ENCODE measurements around the gene TOPORS. TPM values are rescaled to one million over a fixed set of nuclear protein-coding genes. Genes with fewer than 3 reads are reported as not detected.
A peak's percentile ranks its signal among the peaks of the same experiment; 100 is the strongest.

TOPORS gene
- total RNA-seq, 1 experiment from 2014 or later, result 26.1 TPM

- no peak for TF ChIP-seq ZNF138 (CRISPR knock-in tag; conservative IDR thresholded peaks at IDR 0.05)
- no peak for TF ChIP-seq AFF4 (CRISPR knock-in tag; IDR thresholded peaks at IDR 0.05; ENCODE audit: borderline replicate concordance)
- TF ChIP-seq SP1 (CRISPR knock-in tag; conservative IDR thresholded peaks at IDR 0.05), result no peak
- TF ChIP-seq IRF1 (CRISPR knock-in tag; IDR thresholded peaks at IDR 0.05), result no peak
- TF ChIP-seq CTCF (IDR thresholded peaks at IDR 0.05), result no peak
- no peak for TF ChIP-seq NR1H2 (CRISPR knock-in tag; IDR thresholded peaks at IDR 0.05)
- no peak for TF ChIP-seq FOXJ3 (CRISPR knock-in tag; IDR thresholded peaks at IDR 0.05; ENCODE audit: borderline replicate concordance)
- TF ChIP-seq PRDM15 (CRISPR knock-in tag; IDR thresholded peaks at IDR 0.05), result no peak
- no peak for TF ChIP-seq E2F5 (CRISPR knock-in tag; IDR thresholded peaks at IDR 0.05)
- no peak for TF ChIP-seq ELF4 (CRISPR knock-in tag; IDR thresholded peaks at IDR 0.05; ENCODE audit: low read depth)
- DNase-seq (ENCODE audit: low spot score), result no peak
These were observed 49.9 kb downstream of the TOPORS start for GRCh38 chr9:32502464-32502863.

GRCh38 chr9:32501868-32502267 is 50.5 kb downstream of the TOPORS start:
- ChIA-PET CTCF (interaction anchor here (1.1 to 1.3 kb wide), 2 partner anchors 70 to 123 kb away, joined by 3 to 4 read pairs; no protein-coding TSS in a partner anchor), POLR2A (no interaction called here)
- peaks cover 9% of the 10 kb centered on the region for H3K4me1 Mint-ChIP-seq
- ATAC-seq (no peak), DNase-seq (ENCODE audit: low spot score) (no peak)
- peaks cover 26% of the 10 kb centered on the region for H3K9me3 Mint-ChIP-seq
- peaks cover 28% of the 10 kb centered on the region for H3K36me3 Mint-ChIP-seq
- H3K27ac Mint-ChIP-seq, result no peak overlapping the region
- H3K4me3 Mint-ChIP-seq, result no peak overlapping the region
- H3K27me3 Mint-ChIP-seq (ENCODE audit: low read depth), result no peaks in the 10 kb centered on the region
- TF ChIP-seq ZNF512 (CRISPR knock-in tag; IDR thresholded peaks at IDR 0.05; ENCODE audit: borderline replicate concordance), result no peak
- no peak for TF ChIP-seq HMGXB4 (CRISPR knock-in tag; IDR thresholded peaks at IDR 0.05)
- TF ChIP-seq ZNF138 (CRISPR knock-in tag; conservative IDR thresholded peaks at IDR 0.05), result no peak
- TF ChIP-seq ATF3 (CRISPR knock-in tag; conservative IDR thresholded peaks at IDR 0.05), result no peak
- no peak for TF ChIP-seq ZNF281 (CRISPR knock-in tag; IDR thresholded peaks at IDR 0.05)
- TF ChIP-seq GABPB1 (CRISPR knock-in tag; IDR thresholded peaks at IDR 0.05), result no peak

More at GRCh38 chr9:32502464-32502863, 49.9 kb downstream of the TOPORS start:
- Mint-ChIP-seq H3K4me1 (peaks cover 9% of the 10 kb centered on the region), H3K36me3 (peaks cover 28% of the 10 kb centered on the region), H3K27me3 (ENCODE audit: low read depth) (no peaks in the 10 kb centered on the region), H3K9me3 (peaks cover 26% of the 10 kb centered on the region), H3K27ac (peak overlapping the region; percentile 28; the same call in 1 of the 2 replicates), H3K4me3 (no peak overlapping the region)
- ATAC-seq, result no peak
- CTCF ChIA-PET, result interaction anchor here (1.1 to 1.9 kb wide), 4 partner anchors 24 to 124 kb away, joined by 3 to 14 read pairs (median 4); partner anchors contain the start of gene RIGI
- POLR2A ChIA-PET, result interaction anchor here (0.5 kb wide), 1 partner anchor 104 kb away, joined by 4 read pairs; no protein-coding TSS in a partner anchor

Data from WTC11 (cell line).